Measurements from ENCODE around the gene PGBD4.
A peak's percentile ranks its signal among the peaks of the same experiment; 100 is the strongest.

Gene PGBD4

DNA sequence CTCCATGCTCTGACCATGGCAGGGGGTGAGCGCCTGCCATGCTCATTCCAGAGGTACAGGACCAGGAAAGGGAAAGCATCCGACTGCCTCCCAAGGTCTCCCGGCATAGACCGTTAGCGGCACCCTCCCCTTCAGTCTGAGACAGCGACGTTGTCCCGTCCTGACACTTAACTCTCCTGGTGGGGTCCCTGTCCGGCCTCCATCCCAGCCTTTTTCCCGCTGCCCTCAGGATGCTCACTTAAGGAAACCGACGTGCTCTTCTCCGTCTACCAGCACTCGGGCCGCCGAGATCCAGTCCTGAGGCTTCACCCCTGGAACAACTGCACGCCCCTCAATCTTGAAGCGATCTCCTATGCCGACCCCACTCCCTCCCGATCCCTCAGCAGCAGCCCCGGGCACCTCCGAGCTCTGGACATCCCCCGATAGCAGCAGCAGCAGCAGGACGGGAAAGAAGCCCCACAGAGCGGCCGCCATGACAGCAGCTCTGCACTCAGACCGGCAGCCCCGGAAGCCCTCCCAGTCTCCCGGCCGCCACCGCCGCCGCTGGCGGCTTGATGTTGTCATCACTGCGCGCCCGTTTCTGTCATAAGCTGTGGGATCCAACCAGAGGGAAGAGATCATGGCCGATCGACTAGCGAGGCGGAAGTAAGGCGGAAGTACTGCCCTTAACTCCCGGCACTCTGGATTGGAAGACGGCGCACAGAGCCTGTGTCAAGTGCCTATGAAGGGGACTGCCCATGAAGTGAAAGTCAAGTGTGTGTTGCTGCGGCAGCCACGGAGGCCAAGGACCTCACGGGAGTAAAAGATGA, at the start of gene PGBD4, which contains the start of gene EMC7:
PGBD4 (plus strand) TSS at position 718 of the 809 bp plus-strand sequence. CDS start 449 bp downstream, outside the sequence.
EMC7 (minus strand) TSS at position 497 of the 809 bp plus-strand sequence; CDS start at position 474, 23 bp downstream.
- Mint-ChIP-seq H3K36me3 (peaks cover 19% of the 10 kb centered on the region), H3K27ac (peak within 1 kb of the TSS; percentile 98), H3K4me3 (peak within 1 kb of the TSS; percentile 99), H3K27me3 (no peaks in the 10 kb centered on the region), H3K9me3 (peaks cover 3% of the 10 kb centered on the region), H3K4me1 (peaks cover 42% of the 10 kb centered on the region)

DNA sequence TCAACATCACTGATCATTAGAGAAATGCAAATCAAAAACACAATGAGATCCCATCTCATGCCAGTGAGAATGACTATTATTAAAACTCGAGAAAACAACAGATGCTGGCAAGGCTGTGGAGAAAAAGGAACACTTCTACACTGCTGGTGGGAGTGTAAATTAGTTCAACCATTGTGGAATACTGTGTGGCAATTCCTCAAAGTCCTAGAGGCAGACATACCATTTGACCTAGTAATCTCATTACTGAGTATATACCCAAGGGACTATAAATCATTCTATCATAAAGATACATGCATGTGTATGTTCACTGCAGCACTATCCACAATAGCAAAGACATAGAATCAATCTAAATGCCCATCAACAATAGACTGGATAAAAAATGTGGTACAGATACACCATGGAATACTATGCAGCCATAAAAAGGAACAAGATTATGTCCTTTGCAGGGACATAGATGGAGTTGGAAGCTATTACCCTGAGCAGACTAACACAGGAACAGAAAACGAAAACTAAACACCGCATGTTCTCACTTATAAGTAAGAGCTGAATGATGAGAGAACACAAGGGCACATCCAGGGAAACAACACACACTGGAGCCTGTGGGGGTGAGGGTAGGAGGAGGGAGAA, 47.7 kb upstream of the PGBD4 start:
- Mint-ChIP-seq H3K27ac (no peak overlapping the region), H3K4me1 (no peaks in the 10 kb centered on the region), H3K27me3 (no peaks in the 10 kb centered on the region), H3K9me3 (peaks cover 10% of the 10 kb centered on the region), H3K36me3 (peaks cover 12% of the 10 kb centered on the region), H3K4me3 (no peak overlapping the region)

DNA sequence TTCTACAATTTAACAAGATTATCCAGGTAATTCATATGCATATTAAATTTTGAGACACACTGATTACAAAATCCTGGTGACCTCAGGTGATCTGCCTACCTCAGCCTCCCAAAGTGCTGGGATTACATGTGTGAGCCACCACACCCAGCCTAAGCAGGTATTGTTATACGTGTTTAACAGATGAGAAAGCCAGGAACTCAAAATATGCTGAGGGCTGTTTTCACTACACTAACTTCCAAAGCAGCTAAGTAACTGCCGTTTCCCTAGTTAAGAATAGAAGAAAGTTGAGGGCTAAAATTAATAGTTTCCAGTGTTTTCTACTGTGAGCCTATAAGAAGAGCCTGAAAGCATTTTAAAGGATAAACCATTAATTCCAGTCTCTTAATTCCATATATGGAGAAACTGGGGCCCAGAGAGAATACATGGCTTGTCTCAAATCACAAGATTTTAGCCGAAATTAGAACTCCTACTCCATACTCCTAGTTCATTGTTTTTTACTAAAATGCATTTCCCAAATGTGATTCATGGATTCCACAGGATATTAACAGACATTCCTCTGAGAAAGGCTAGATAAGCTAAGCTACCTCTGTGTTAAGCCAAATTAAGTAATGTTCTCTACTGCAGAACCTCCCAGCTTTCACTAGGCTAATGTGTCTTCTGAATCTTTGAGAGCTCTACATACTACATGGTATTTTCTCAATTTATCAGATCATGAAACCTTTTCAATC, 45.9 kb upstream of the PGBD4 start:
- H3K27me3 Mint-ChIP-seq = no peaks in the 10 kb centered on the region
- no peak overlapping the region for H3K27ac Mint-ChIP-seq
- H3K9me3 Mint-ChIP-seq = peaks cover 6% of the 10 kb centered on the region
- H3K36me3 Mint-ChIP-seq = peaks cover 3% of the 10 kb centered on the region
- no peak overlapping the region for H3K4me3 Mint-ChIP-seq
- no peaks in the 10 kb centered on the region for H3K4me1 Mint-ChIP-seq

DNA sequence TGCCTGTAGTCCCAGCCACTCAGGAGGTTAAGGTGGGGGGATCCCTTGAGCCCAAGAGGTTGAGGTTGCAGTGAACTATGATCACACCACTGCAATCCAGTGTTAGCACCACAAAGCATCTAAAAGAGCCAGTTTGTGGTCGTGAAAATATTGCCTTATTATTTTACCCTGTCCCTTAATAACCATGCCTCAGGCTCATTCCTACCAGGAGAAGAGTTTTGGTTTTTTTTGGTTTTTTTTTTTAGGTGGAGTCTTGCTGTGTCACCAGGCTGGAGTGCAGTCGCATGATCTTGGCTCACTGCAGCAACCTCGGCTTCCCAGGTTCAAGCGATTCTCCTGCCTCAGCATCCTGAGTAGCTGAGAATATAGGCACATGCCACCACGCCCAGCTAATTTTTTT, 45.0 kb upstream of the PGBD4 start:
- no peaks in the 10 kb centered on the region for H3K36me3 Mint-ChIP-seq
- no peaks in the 10 kb centered on the region for H3K9me3 Mint-ChIP-seq
- H3K4me3 Mint-ChIP-seq = no peak overlapping the region
- no peak overlapping the region for H3K27ac Mint-ChIP-seq
- H3K4me1 Mint-ChIP-seq = peaks cover 2% of the 10 kb centered on the region
- H3K27me3 Mint-ChIP-seq = no peaks in the 10 kb centered on the region

DNA sequence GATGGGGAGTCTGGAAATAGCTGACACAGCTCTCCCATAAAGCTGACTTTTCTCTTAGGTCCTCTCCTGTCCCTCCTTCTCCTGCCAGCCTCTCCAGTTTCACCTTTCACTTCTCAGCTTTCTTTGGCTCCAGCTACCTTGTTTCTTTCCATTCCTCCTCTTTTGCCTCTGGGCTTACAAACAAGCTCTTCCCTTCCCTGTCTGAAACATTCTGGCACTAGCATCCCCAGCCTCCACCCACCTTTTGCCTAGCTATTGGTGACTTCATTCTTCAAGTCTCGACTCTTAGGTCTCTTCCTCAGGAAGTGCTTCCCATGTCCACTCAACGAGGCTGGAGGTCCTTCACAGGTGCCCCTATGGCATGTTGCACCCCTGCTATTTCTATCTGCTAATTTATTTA, 42.4 kb upstream of the PGBD4 start:
- Mint-ChIP-seq H3K4me3 (no peak overlapping the region), H3K4me1 (peaks cover 4% of the 10 kb centered on the region), H3K27me3 (no peaks in the 10 kb centered on the region), H3K9me3 (no peaks in the 10 kb centered on the region), H3K36me3 (no peaks in the 10 kb centered on the region), H3K27ac (no peak overlapping the region)

DNA sequence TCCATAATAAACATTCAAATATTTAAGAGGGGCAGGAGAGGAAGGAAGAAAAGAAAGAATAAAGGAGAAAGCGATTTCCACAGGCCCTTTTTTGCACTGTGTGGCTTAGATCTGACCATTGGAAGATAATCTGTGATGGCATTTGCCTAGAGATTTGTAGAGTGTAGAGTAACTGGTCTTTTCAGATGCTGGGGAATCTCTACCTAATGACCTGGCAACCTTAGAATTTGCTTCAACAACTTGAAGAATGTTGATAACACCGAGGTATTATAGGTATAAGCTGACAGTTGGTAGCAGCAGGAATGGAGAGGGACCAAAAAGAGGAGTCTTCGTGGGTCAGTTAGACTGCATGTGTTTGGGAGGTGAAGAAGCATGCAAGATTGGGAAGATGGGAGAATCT, 41.9 kb upstream of the PGBD4 start:
- Mint-ChIP-seq H3K36me3 (no peaks in the 10 kb centered on the region), H3K4me1 (peaks cover 4% of the 10 kb centered on the region), H3K27ac (no peak overlapping the region), H3K27me3 (no peaks in the 10 kb centered on the region), H3K9me3 (no peaks in the 10 kb centered on the region), H3K4me3 (no peak overlapping the region)

DNA sequence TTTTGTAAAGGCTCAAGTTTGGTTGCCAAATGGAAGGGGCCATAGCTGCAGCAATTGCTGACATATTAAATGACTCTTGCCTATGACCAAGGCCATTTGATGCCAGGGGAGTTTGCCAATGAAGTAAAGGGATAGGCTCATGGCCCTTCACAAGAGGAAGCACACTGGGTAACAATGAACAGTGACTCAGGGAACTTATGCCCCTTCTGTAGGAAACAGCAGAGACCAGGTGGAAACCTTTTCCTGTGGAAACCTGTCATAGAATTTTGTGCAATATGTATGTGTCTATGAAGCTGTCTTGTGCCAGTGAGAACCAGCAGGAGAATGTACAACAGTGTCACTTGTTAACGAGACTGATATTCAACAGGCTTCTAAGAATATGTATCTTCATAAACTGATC, 37.4 kb upstream of the PGBD4 start:
- no peak overlapping the region for H3K27ac Mint-ChIP-seq
- no peak overlapping the region for H3K4me3 Mint-ChIP-seq
- no peaks in the 10 kb centered on the region for H3K36me3 Mint-ChIP-seq
- H3K9me3 Mint-ChIP-seq = no peaks in the 10 kb centered on the region
- peaks cover 4% of the 10 kb centered on the region for H3K4me1 Mint-ChIP-seq
- no peaks in the 10 kb centered on the region for H3K27me3 Mint-ChIP-seq

DNA sequence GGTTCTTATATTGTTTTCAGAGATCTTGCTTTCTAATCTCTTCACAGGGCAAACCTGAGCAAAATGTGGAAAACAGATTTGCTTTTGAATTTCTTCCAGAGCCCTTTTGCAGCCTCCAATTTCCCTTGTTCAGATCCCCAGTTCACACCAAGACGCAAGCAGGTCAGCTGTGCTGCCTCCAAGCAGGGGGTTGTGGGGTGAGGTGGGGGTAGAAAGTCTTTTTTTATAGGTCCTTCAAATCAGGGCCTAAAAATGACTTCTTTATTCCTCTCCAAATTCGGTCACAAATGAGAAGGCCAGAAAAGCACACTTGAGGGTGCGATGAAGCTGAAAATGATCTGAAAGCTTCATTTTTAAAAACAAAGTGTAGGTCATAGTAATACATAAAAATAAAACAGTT, 36.6 kb upstream of the PGBD4 start:
- no peaks in the 10 kb centered on the region for H3K9me3 Mint-ChIP-seq
- no peaks in the 10 kb centered on the region for H3K36me3 Mint-ChIP-seq
- peaks cover 4% of the 10 kb centered on the region for H3K4me1 Mint-ChIP-seq
- no peaks in the 10 kb centered on the region for H3K27me3 Mint-ChIP-seq
- no peak overlapping the region for H3K4me3 Mint-ChIP-seq
- no peak overlapping the region for H3K27ac Mint-ChIP-seq

DNA sequence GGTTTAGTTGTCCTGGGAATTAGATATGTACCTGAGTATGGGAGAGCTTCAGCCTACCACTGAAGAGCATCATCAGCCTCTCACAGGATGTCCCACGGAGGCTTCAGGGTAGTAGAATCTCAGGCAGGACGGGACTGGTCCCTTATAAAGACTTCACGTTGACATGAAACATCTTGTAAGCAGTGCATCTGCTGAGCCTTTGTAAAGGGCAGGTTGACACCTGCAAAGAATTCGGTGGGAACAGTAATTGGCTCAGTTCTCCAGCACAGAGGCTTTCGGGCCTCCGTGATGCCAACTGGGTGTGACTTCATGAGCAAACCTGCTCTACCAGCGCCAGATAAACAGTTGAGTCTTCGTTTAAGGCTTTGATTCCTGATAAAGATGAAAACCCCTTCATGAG, 35.9 kb upstream of the PGBD4 start:
- H3K4me3 Mint-ChIP-seq = no peak overlapping the region
- no peaks in the 10 kb centered on the region for H3K9me3 Mint-ChIP-seq
- peaks cover 4% of the 10 kb centered on the region for H3K4me1 Mint-ChIP-seq
- no peak overlapping the region for H3K27ac Mint-ChIP-seq
- no peaks in the 10 kb centered on the region for H3K27me3 Mint-ChIP-seq
- no peaks in the 10 kb centered on the region for H3K36me3 Mint-ChIP-seq

DNA sequence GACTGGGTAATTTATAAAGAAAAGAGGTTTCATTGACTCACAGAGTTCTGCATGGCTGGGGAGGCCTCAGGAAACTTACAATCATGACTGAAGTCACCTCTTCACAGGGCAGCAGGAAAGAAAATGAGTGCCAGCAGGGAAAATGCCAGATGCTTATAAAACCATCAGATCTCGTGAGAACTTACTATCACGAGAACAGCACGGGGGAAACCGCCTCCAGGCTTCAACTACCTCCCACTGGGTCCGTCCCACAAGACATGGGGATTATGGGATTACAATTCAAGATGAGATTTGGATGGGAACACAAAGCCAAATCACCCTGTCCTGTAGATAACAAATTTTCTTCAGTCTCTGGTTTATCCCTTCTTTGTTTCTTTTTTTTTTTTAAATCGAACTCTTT, 31.9 kb upstream of the PGBD4 start:
- peaks cover 2% of the 10 kb centered on the region for H3K36me3 Mint-ChIP-seq
- no peaks in the 10 kb centered on the region for H3K4me1 Mint-ChIP-seq
- H3K27me3 Mint-ChIP-seq = no peaks in the 10 kb centered on the region
- no peak overlapping the region for H3K4me3 Mint-ChIP-seq
- H3K9me3 Mint-ChIP-seq = no peaks in the 10 kb centered on the region
- no peak overlapping the region for H3K27ac Mint-ChIP-seq

DNA sequence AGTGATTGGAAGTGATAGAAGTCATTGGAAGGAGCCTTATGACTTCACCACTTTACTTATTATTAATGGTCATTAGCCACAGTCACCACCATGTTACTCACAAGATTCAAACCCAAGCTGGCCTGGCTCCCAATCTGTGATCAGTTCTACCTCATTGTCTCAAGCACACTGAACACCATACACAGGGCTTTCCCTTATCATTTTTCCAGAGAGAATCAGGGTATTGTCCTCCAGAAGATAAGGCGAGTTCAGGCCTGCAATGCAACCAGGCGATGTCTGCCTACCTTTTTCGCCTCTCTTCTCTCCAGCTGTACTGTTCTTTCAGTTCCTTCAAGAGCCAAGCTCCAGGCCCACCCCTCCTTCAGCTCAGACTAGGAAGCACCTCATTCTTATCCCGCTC, 25.1 kb upstream of the PGBD4 start:
- Mint-ChIP-seq H3K27ac (no peak overlapping the region), H3K4me1 (no peaks in the 10 kb centered on the region), H3K27me3 (no peaks in the 10 kb centered on the region), H3K36me3 (peaks cover 6% of the 10 kb centered on the region), H3K4me3 (no peak overlapping the region), H3K9me3 (no peaks in the 10 kb centered on the region)

DNA sequence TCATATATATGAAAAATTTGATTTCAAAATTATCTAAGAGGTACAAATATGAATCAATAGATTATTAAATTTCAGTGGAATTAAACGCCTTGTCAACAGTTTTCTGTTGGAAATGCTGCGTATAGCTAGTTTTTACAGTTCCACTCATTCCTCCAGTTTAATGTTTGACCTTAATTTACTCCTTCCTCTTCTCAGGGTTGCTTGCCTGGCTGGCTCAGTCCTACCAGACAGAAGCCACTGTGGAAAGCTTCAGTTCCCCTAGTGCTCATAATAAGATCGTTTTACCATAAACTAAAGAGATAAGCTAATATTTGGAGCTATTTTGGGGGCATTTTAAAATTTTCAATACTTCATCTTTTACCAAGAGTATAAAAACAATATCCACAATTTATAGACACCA, 23.0 kb upstream of the PGBD4 start:
- no peak overlapping the region for H3K27ac Mint-ChIP-seq
- H3K36me3 Mint-ChIP-seq = peaks cover 8% of the 10 kb centered on the region
- no peaks in the 10 kb centered on the region for H3K4me1 Mint-ChIP-seq
- H3K27me3 Mint-ChIP-seq = no peaks in the 10 kb centered on the region
- no peaks in the 10 kb centered on the region for H3K9me3 Mint-ChIP-seq
- H3K4me3 Mint-ChIP-seq = no peak overlapping the region

DNA sequence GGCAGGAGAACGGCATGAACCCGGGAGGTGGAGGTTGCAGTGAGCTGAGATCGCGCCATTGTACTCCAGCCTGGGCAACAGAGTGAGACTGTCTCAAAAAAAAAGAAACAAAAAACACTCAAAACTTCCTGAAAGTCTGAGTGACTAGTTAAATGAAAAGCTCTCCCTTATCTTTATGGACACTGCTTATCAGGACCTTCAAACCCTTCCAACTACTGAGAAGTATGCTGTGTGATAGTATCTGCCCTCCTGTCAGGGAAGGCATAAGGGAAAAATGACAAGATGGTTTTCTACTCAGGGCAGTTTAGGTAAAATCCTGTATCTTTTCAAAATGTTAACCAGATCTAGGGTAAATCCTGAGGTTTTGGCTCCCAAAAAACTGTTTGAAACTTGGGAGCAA, 22.0 kb upstream of the PGBD4 start:
- Mint-ChIP-seq H3K9me3 (no peaks in the 10 kb centered on the region), H3K27ac (no peak overlapping the region), H3K4me1 (no peaks in the 10 kb centered on the region), H3K27me3 (no peaks in the 10 kb centered on the region), H3K4me3 (no peak overlapping the region), H3K36me3 (peaks cover 6% of the 10 kb centered on the region)

DNA sequence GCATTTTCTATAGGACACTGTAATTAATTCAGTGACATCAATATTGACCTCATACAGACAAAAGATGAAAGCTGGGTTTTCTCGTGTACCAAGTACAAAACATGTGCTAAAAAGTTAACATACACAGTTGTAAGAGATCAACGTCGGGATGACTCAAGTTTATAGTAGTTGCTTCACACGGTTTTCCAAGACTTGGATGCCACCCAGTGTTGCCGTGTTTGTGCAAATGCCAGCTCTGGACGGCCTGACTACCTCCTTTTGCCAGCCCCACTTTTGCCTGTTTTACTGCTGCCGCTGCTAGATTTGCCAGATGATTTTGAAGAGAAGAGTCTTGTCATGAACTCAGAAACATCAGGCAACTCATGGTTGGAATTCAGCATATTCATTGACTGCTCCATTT, 17.8 kb upstream of the PGBD4 start:
- Mint-ChIP-seq H3K27me3 (no peaks in the 10 kb centered on the region), H3K36me3 (peaks cover 8% of the 10 kb centered on the region), H3K4me1 (no peaks in the 10 kb centered on the region), H3K9me3 (no peaks in the 10 kb centered on the region), H3K27ac (no peak overlapping the region), H3K4me3 (no peak overlapping the region)

DNA sequence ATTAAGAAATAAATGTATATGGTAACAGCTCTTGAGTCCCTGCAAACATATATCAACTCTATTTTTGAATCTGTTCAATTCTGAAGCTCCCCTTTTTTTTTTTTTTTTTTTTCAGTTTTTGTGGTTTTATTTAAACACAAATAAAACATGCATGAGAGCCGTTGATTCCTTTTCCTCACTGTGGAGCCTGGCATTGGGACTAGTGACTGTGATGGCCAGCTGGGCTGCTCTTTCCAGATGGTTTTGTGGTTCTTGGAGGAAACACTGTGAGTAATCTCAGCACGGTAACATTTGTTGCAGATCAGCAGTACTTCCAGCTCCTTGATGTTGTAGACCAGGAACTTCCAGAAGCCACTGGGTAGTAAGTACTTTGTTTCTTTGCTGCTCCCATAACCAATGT, 16.1 kb upstream of the PGBD4 start:
- Mint-ChIP-seq H3K36me3 (peaks cover 10% of the 10 kb centered on the region), H3K4me1 (peaks cover 4% of the 10 kb centered on the region), H3K9me3 (no peaks in the 10 kb centered on the region), H3K27ac (no peak overlapping the region), H3K27me3 (no peaks in the 10 kb centered on the region), H3K4me3 (no peak overlapping the region)

DNA sequence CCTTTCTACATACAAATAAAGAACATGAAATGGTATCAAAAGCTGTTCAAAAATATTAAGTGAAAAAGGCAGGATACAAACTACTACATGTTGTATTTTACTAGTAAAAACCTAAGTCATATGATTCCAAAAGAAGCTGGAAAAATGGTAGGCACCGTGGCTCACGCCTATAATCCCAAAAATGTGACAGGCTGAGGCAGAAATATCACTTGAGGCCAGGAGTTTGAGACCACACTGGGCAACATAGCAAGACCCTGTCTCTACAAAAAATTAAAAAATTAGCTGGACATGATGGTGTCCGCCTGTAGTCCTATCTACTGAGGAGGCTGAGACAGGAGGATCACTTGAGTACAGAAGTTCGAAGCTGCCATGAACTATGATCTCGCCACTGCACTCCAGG, 2.0 kb upstream of the PGBD4 start:
- no peak overlapping the region for H3K27ac Mint-ChIP-seq
- H3K4me1 Mint-ChIP-seq = peaks cover 49% of the 10 kb centered on the region
- H3K27me3 Mint-ChIP-seq = no peaks in the 10 kb centered on the region
- no peaks in the 10 kb centered on the region for H3K9me3 Mint-ChIP-seq
- H3K4me3 Mint-ChIP-seq = peak overlapping the region; percentile 99
- H3K36me3 Mint-ChIP-seq = peaks cover 18% of the 10 kb centered on the region

Measured in activated naive CD4-positive, alpha-beta T cell treated with anti-CD3 and anti-CD28 coated beads, Interleukin-2, amount 50 U/mL, for 24 hours (primary cell).